Adrenal gland (tissue), 12 donors: ENCODE results near the gene PTPN1. TPM values are rescaled to one million over a fixed set of nuclear protein-coding genes. Genes with fewer than 3 reads are reported as not detected.

Source experiments
- DNase-seq, 7 donors: peaks; one replicate each; pipeline ENCODE4 v3.0.0-alpha.2; 2019 to 2020
- H3K27ac ChIP-seq, 5 donors: fragments of 200-600 bp; sonication (generic) in 4 of 5; 1 replicate in 3 of 5; 2 replicates in 2 of 5; pipeline versions ENCODE4 v1.5.1 to v1.8.0; 2016 to 2020; ENCODE audit warnings: mild to moderate bottlenecking in 1 of 5
- H3K27me3 ChIP-seq: fragments of 200-600 bp; 2 replicates; pipeline ENCODE4 v1.8.0; 2021
- H3K36me3 ChIP-seq, 2 donors: fragments of 200-600 bp; replicated peaks in 1 of 2; 1 replicate in 1 of 2; 2 replicates in 1 of 2; pipeline versions ENCODE4 v1.5.1 to v1.8.0; 2018 to 2022
- H3K4me1 ChIP-seq, 2 donors: fragments of 200-600 bp; replicated peaks in 1 of 2; 1 replicate in 1 of 2; 2 replicates in 1 of 2; pipeline versions ENCODE4 v1.5.1 to v1.8.0; 2018 to 2021
- H3K4me3 ChIP-seq, 4 donors: fragments of 200-600 bp; sonication (generic) in 3 of 4; one replicate each; pipeline ENCODE4 v1.5.1; 2016 to 2018
- H3K9me3 ChIP-seq, 3 donors: fragments of 200-600 bp; sonication (generic) in 1 of 3; replicated peaks in 1 of 3; 1 replicate in 2 of 3; 2 replicates in 1 of 3; pipeline versions ENCODE4 v1.5.1 to v1.8.0; 2016 to 2021
- POLR2A ChIP-seq, 2 donors: fragments of 450-650 bp; IDR thresholded peaks; one replicate each; pipeline ENCODE4 v1.6.1; 2017; ENCODE audit warnings: antibody characterized with exemption in 2 of 2, mild to moderate bottlenecking in 2 of 2, moderate library complexity in 1 of 2
- WGBS, 4 donors: extraction: QIAGEN DNeasy Blood & Tissue Kit in 2 of 4; methylation state at CpG; one replicate each; pipeline versions ENCODE4 v1.1.5 to v1.1.7; 2013 to 2017; 5-methylcytosine and 5-hydroxymethylcytosine counted together
- intact Hi-C, 2 donors: fragments of 100-400 bp; cut with DNase I; formaldehyde crosslinking; loops; one replicate each; pipeline versions ENCODE4 v1.14.1 to v1.15.0; 2022 to 2023
- polyA plus RNA-seq, 3 donors: library from polyadenylated mRNA; stranded (reverse); fragments of 200-250 nt in 2 of 3; fragments of 350-450 nt in 1 of 3; fragmentation: Illumina TruSeq in 1 of 3; extraction: RNeasy Lipid Tissue Mini Kit (QIAGEN cat#74804) in 1 of 3; gene quantifications; one replicate each; pipeline ENCODE4 v1.2.3, GENCODE V29; 2013 to 2014
- total RNA-seq, 9 donors: library from RNA; depleted of rRNA in 4 of 9; stranded (reverse); fragments of >200 nt in 4 of 9; fragments of 120-200 nt in 1 of 9; fragmentation: NEBNext Ultra II Directional in 1 of 9; extraction: Animal tissue kit (Norgen Biotek cat#: 25700) in 1 of 9; gene quantifications; one replicate each; pipeline versions ENCODE4 v1.1.0 to v1.2.4, GENCODE V29; 2013 to 2023
- TF ChIP-seq, protein P1 (sequence below), 6 experiments: fragments of 450-650 bp in 4 of 6; fragments of 200-600 bp in 2 of 6; sonication (generic) in 1 of 6; IDR thresholded peaks; 1 replicate in 5 of 6; 2 replicates in 1 of 6; pipeline versions ENCODE4 v1.5.1 to v1.8.0; 2016 to 2021; ENCODE audit warnings: antibody characterized with exemption in 6 of 6, mild to moderate bottlenecking in 2 of 6, moderate library complexity in 1 of 6
- donor health status: healthy with polysubstance abuse.
- donor health status: Bipolar disorder and iron deficiency.
- donor health status: DM: yes; HTN: yes; CAD: no.
- donor health status: DM: no; HTN: no; CAD: no.
- donor health status: DM: no; HTN: no; CAD: no.
- donor health status: DM: yes; HTN: yes; CAD: no.

Gene PTPN1
- total and polyA plus RNA-seq, 12 donors, result 17.0 to 49.2 (median 35.8) TPM

DNA sequence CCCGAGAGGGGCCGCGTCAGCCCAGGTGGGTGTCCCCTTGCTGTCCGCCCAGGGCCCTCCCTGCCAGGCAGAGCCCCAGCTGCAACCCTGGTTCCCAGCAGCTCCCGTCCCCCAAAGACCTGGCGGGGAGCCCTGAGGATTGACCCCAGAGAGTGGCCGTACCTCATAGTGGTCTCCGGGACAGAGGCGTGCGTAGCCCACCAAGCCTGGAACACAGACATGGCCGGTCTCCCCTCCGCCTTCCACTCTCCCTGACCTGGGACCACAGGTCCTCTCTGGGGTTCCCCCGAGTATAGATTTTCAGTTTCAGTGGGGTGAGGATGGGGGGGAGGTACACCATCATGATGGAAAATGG lies 98.5 kb downstream of the PTPN1 start:
- intact Hi-C loops, result no loop called here
- TF ChIP-seq, protein P1, sequence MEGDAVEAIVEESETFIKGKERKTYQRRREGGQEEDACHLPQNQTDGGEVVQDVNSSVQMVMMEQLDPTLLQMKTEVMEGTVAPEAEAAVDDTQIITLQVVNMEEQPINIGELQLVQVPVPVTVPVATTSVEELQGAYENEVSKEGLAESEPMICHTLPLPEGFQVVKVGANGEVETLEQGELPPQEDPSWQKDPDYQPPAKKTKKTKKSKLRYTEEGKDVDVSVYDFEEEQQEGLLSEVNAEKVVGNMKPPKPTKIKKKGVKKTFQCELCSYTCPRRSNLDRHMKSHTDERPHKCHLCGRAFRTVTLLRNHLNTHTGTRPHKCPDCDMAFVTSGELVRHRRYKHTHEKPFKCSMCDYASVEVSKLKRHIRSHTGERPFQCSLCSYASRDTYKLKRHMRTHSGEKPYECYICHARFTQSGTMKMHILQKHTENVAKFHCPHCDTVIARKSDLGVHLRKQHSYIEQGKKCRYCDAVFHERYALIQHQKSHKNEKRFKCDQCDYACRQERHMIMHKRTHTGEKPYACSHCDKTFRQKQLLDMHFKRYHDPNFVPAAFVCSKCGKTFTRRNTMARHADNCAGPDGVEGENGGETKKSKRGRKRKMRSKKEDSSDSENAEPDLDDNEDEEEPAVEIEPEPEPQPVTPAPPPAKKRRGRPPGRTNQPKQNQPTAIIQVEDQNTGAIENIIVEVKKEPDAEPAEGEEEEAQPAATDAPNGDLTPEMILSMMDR (IDR thresholded peaks at IDR 0.05), result no peak
- no peak for TF ChIP-seq POLR2A (IDR thresholded peaks at IDR 0.05)
- Histone ChIP-seq H3K9me3 (no peaks in the 10 kb centered on the region), H3K4me3 (no peak overlapping the region), H3K36me3 (no peaks in the 10 kb centered on the region), H3K27me3 (no peaks in the 10 kb centered on the region), H3K4me1 (peaks cover 5 to 8% of the 10 kb centered on the region in 2 donors), H3K27ac (no peak overlapping the region)
- WGBS, 4 donors, result 94 to 100% (median 97%) methylated on average over 2 to 13 of the region's 13 CpGs; no CpG with 5 or more reads in 1 of the 4 donors
- DNase-seq, result no peak

DNA sequence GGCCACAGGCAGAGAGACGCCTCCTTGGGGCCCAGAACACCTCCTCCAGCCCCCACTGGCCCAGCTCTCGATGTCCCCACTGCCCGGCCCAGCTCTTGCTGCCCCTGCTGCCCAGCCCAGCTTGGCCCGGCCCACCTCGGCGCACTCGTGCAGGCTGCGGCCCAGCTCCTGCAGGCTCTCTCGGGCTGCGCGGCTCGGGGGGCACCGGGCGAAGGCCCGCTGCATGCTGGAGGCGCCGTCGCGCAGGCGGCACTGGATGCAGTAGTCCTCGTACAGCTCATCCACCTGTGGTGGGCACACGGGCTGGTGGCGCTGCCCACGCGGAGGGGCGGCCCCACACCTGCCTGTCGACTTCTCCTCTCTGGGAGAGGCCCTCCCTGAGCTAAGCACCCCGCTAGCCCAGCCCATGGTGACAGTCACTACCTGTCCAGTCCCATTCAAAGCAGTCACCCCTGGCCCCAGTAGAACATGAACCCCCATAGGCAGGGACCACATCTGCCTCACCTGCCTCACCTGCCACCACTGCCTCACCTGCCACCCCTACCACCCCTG lies 99.3 kb downstream of the PTPN1 start:
- 94 to 95% methylated on average over 28 of the region's 28 CpGs; no CpG with 5 or more reads in 2 of the 4 donors for WGBS, 4 donors
- no peak overlapping the region for H3K27ac ChIP-seq
- no peak for DNase-seq

DNA sequence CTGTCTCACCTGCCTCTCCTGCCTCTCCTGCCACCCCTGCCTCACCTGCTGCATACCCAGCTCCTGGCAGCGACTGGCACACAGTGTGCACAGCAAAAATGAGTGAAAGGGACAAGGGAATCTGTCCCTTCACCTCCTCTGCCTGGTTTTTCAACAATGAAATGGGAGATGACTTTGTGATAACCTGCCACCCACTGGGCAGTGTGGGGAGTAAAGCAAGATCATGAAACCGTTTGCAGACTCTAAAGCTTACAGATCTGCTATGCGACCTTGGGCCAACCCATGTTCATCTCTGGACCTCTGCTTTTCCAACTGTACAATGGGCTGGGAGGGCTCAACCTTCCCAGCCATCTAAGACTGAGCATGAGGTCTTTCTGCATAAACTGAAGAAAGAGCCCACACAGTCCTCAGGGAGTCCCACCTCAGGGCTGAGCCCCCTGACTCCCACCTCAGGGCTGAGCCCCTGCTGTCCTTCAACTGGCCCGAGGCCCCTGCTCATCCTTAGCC lies 100.1 kb downstream of the PTPN1 start:
- Histone ChIP-seq H3K4me3 (no peak overlapping the region), H3K27me3 (no peaks in the 10 kb centered on the region), H3K4me1 (peaks cover 5 to 8% of the 10 kb centered on the region in 2 donors), H3K36me3 (no peaks in the 10 kb centered on the region), H3K27ac (no peak overlapping the region), H3K9me3 (no peaks in the 10 kb centered on the region)
- intact Hi-C loops, result no loop called here
- TF ChIP-seq, protein P1 (IDR thresholded peaks at IDR 0.05), result no peak
- no peak for TF ChIP-seq POLR2A (IDR thresholded peaks at IDR 0.05)
- WGBS, 4 donors, result 65 to 91% (median 68%) methylated on average over 2 to 4 of the region's 4 CpGs
- DNase-seq, result no peak

More for the DNA sequence above, 99.3 kb downstream of the PTPN1 start:
- Histone ChIP-seq H3K27me3 (no peaks in the 10 kb centered on the region), H3K9me3 (no peaks in the 10 kb centered on the region), H3K4me3 (no peak overlapping the region), H3K36me3 (no peaks in the 10 kb centered on the region), H3K4me1 (peaks cover 5 to 8% of the 10 kb centered on the region in 2 donors)
- intact Hi-C loops, result no loop called here
- TF ChIP-seq, protein P1 (IDR thresholded peaks at IDR 0.05), result no peak
- TF ChIP-seq POLR2A (IDR thresholded peaks at IDR 0.05), result no peak

DNA sequence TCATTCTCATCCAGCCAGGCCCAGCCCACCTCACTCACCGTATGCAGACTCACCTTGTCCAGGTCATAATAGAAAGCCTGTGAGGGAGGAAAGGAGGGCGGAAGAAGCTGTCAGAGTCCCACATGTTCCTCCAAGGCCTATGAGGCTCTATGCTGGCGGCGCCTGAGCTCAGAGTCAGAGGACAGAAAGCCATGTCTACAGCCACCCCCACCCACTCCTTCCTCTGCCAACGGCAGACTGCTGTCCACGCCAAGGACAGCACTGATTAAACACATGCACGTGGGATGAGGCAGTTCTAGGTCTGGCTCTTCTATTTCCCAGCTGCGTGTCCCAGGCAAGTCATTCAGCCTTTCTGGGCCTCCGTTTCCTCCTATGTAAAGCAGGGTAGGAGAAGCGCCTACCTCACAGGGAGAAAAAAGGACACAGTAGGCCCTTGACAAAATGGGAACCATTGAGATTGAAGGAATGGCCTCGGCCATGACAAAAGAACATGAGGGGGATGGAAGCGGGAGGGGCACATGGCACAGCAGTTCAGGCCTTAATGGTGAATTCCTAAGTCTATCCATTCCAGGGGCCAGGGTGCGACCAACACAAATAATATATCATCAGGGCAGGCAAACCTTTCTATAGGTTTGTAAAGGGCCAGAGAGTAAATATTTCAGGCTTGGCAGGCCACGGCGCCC lies 101.1 kb downstream of the PTPN1 start:
- WGBS, 4 donors, result 53 to 59% (median 55%) methylated on average over 13 to 15 of the region's 15 CpGs
- Histone ChIP-seq H3K4me1 (peaks cover 5 to 8% of the 10 kb centered on the region in 2 donors), H3K27me3 (no peaks in the 10 kb centered on the region), H3K4me3 (no peak overlapping the region), H3K27ac (peak overlapping the region in 3 of 5 donors; percentile 13 to 19 (median 17)), H3K9me3 (no peaks in the 10 kb centered on the region), H3K36me3 (no peaks in the 10 kb centered on the region)
- intact Hi-C loops, result no loop called here
- peak; percentile 73 to 89 (median 87) for DNase-seq
- TF ChIP-seq, protein P1 (IDR thresholded peaks at IDR 0.05), result no peak
- no peak for TF ChIP-seq POLR2A (IDR thresholded peaks at IDR 0.05)
